ENCODE data around the gene SCAMP2. TPM values are rescaled to one million over a fixed set of nuclear protein-coding genes. Genes with fewer than 3 reads are reported as not detected.
A peak's percentile ranks its signal among the peaks of the same experiment; 100 is the strongest.

Gene SCAMP2
- total RNA-seq, 4 donors from 2014 or later: 59.3 to 129 (median 104) TPM

DNA sequence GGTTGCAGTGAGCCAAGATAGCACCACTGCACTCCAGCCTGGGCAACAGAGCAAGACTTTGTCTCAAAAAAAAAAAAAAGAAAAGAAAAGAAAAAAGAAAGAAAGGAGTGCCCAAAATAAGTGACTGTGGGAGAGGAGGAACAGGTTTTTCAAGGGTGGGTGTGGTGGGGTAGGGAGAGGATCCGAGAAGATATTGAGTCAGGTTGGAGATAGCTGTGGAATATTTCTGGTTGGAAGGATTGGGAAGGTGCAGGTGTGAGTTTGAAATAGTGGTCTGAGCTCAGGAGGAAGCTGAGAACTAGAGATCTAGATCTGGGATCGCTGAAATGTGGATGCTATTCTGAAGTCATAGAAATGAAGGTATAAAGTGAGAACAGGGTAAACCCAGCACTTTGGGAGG lies 7.8 kb downstream of the SCAMP2 start:
- TF ChIP-seq, protein P1, sequence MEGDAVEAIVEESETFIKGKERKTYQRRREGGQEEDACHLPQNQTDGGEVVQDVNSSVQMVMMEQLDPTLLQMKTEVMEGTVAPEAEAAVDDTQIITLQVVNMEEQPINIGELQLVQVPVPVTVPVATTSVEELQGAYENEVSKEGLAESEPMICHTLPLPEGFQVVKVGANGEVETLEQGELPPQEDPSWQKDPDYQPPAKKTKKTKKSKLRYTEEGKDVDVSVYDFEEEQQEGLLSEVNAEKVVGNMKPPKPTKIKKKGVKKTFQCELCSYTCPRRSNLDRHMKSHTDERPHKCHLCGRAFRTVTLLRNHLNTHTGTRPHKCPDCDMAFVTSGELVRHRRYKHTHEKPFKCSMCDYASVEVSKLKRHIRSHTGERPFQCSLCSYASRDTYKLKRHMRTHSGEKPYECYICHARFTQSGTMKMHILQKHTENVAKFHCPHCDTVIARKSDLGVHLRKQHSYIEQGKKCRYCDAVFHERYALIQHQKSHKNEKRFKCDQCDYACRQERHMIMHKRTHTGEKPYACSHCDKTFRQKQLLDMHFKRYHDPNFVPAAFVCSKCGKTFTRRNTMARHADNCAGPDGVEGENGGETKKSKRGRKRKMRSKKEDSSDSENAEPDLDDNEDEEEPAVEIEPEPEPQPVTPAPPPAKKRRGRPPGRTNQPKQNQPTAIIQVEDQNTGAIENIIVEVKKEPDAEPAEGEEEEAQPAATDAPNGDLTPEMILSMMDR (IDR thresholded peaks at IDR 0.05): no peak
- no peak for TF ChIP-seq POLR2A (IDR thresholded peaks at IDR 0.05)
- Histone ChIP-seq H3K27ac (peak overlapping the region; percentile 32 to 78 (median 67)), H3K4me1 (peaks cover 30 to 69% of the 10 kb centered on the region in 2 donors)

DNA sequence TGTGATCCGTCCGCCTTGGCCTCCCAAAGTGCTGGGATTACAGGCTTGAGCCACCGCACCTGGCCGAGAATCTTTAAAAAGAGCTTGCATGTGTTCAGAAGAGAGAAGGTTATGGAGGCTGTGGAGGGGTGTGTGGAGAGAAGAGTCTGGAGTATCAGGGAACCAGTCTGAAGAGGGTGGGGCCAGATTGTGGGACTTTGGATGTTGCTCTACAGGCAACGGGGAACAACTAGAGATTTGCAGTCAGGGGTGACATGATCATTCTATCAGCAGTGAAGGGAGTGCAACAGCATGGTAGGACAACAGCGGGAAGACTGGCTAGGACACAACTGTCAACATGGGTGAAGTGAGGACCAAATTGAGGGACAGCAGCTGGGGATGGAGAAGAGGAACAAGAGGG lies 8.9 kb downstream of the SCAMP2 start:
- no peaks in the 10 kb centered on the region for H3K27me3 ChIP-seq
- H3K4me1 ChIP-seq: peaks cover 20 to 65% of the 10 kb centered on the region in 2 donors
- no peak overlapping the region for H3K4me3 ChIP-seq (replicated peaks in 1 of 3)
- DNase-seq: no peak
- H3K9me3 ChIP-seq: no peaks in the 10 kb centered on the region
- peak overlapping the region in 1 of 3 donors; percentile 78 for H3K27ac ChIP-seq
- no peaks in the 10 kb centered on the region for H3K36me3 ChIP-seq
- no peak for TF ChIP-seq POLR2A (IDR thresholded peaks at IDR 0.05)
- TF ChIP-seq, protein P1 (IDR thresholded peaks at IDR 0.05): no peak
- intact Hi-C loops (cut with DNase I): no loop called here
- 96 to 97% methylated on average over 6 of the region's 6 CpGs for WGBS, 2 donors

More for the DNA sequence above, 7.8 kb downstream of the SCAMP2 start:
- no peaks in the 10 kb centered on the region for H3K27me3 ChIP-seq
- 72 to 78% methylated on average over 2 of the region's 2 CpGs for WGBS, 2 donors
- DNase-seq: no peak
- H3K9me3 ChIP-seq: no peaks in the 10 kb centered on the region
- intact Hi-C loops (cut with DNase I): no loop called here
- no peaks in the 10 kb centered on the region for H3K36me3 ChIP-seq
- no peak overlapping the region for H3K4me3 ChIP-seq (replicated peaks in 1 of 3)

DNA sequence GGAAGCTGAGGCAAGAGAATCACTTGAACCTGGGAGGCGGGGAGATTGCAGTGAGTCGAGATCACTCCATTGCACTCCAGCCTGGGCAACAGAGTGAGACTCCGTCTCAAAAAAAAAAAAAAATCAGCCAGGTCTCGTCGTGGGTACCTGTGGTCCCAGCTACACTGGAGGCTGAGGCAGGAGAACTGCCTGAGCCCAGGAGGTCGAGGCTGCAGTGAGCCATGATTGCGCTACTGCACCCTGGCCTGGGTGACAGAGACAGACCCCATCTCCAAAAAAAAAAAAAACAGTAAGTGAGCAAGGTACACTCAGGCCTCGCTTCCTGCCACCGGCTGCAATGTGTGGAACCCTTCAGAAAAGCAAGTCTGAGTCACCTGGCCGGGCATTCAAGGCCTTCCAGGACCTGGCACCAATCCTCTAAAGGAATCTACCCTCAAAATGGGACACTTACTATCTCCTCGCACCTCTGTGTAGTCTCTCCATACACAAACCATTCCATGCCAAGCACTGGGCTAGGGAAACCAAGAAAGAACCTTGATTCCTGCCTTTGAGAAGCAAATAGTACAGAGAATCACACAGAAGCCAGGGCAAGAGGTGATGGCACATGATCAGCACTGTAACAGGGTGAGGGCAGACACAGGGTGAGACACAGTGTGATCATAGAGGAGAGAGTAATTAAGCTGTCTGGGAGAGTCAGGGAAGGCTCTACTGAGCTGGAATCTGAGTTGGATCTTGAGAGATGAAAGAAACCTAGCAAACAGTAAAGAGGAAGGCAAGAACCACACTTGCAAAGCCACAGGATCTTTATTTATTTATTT lies 9.7 kb downstream of the SCAMP2 start:
- Histone ChIP-seq H3K27ac (peak overlapping the region in 1 of 3 donors; percentile 36), H3K4me3 (replicated peaks in 1 of 3) (no peak overlapping the region), H3K9me3 (no peaks in the 10 kb centered on the region), H3K36me3 (no peaks in the 10 kb centered on the region), H3K27me3 (no peaks in the 10 kb centered on the region), H3K4me1 (peaks cover 17 to 63% of the 10 kb centered on the region in 2 donors)
- peak in 1 of 2 donors; percentile 21 for DNase-seq
- 82 to 88% methylated on average over 11 of the region's 11 CpGs for WGBS, 2 donors
- TF ChIP-seq POLR2A (IDR thresholded peaks at IDR 0.05): no peak
- TF ChIP-seq, protein P1 (IDR thresholded peaks at IDR 0.05): no peak
- intact Hi-C loops (cut with DNase I): no loop called here

DNA sequence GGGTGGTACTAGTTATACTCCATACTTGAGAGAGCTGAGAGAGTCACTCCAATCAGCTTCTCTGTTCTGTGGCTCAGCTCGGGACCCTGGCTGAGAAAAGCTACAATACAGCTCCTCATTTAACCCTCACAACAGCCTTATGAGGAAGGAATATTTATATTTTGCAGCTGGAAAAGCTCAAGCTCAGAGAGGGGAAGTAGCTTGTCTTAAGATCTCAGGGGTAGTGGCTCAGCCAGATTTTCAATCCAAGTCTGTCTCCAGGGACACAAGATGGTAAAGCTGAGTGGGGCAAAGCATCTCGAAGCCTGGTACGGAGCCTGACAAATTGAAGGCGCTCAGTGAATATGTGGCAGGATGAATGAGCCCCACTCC lies 14.8 kb downstream of the SCAMP2 start:
- Histone ChIP-seq H3K27ac (peak overlapping the region in 1 of 3 donors; percentile 28), H3K4me1 (peaks cover 25 to 40% of the 10 kb centered on the region in 2 donors), H3K36me3 (peaks cover 7 to 9% of the 10 kb centered on the region in 2 donors), H3K4me3 (replicated peaks in 1 of 3) (no peak overlapping the region), H3K27me3 (no peaks in the 10 kb centered on the region), H3K9me3 (no peaks in the 10 kb centered on the region)
- DNase-seq: no peak
- intact Hi-C loops (cut with DNase I): no loop called here
- WGBS, 2 donors: 86 to 92% methylated on average over 4 of the region's 4 CpGs
- TF ChIP-seq, protein P1 (IDR thresholded peaks at IDR 0.05): no peak
- TF ChIP-seq POLR2A (IDR thresholded peaks at IDR 0.05): no peak

DNA sequence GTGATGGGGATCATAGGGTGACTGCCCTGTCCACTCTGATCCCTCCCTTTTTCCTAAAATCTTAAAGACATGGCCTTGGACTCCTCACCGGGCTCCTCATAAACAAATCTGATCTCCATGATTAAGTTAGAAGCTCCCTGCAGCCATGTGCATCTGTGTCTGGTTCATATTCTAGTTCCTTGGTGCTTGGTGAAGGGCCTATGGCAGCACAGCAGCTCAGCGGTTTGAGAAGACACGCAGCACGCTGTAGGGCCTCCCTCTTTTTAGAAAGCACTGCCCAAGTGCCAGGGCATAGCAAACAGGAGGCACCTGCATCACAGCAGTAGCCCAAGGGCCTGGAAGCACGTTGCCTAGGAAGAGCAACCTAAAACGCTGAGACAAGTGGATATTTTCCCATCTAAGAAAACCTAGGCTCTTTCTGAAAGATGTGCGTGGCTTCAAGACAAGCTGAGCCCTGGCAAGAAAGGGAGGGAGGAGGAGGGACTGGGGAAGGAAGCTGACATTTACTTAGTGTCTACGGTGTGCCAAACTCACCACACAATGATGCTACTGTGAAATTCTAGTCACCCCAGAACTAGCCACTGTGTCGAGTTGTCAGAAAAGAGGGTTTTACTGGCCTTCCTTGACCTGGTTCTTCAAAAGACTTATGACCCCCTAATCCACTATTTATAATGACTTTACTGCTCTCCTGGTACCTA lies 15.3 kb downstream of the SCAMP2 start:
- Histone ChIP-seq H3K36me3 (peaks cover 12 to 14% of the 10 kb centered on the region in 2 donors), H3K4me1 (peaks cover 25 to 37% of the 10 kb centered on the region in 2 donors), H3K9me3 (no peaks in the 10 kb centered on the region), H3K4me3 (replicated peaks in 1 of 3) (no peak overlapping the region), H3K27ac (peak overlapping the region in 2 of 3 donors; percentile 28 to 52), H3K27me3 (no peaks in the 10 kb centered on the region)
- TF ChIP-seq, protein P1 (IDR thresholded peaks at IDR 0.05): no peak
- TF ChIP-seq POLR2A (IDR thresholded peaks at IDR 0.05): no peak
- 76 to 82% methylated on average over 8 to 9 of the region's 9 CpGs for WGBS, 2 donors
- no peak for DNase-seq
- intact Hi-C loops (cut with DNase I): no loop called here

Measured in thyroid gland (tissue), 4 donors.